ENCODE data around the gene NEAT1. TPM values are rescaled to one million over a fixed set of nuclear protein-coding genes. Genes with fewer than 3 reads are reported as not detected.
A peak's percentile ranks its signal among the peaks of the same experiment; 100 is the strongest.

Gene NEAT1
- total and polyA plus RNA-seq, 11 donors = 17.0 to 760 (median 507) TPM

DNA sequence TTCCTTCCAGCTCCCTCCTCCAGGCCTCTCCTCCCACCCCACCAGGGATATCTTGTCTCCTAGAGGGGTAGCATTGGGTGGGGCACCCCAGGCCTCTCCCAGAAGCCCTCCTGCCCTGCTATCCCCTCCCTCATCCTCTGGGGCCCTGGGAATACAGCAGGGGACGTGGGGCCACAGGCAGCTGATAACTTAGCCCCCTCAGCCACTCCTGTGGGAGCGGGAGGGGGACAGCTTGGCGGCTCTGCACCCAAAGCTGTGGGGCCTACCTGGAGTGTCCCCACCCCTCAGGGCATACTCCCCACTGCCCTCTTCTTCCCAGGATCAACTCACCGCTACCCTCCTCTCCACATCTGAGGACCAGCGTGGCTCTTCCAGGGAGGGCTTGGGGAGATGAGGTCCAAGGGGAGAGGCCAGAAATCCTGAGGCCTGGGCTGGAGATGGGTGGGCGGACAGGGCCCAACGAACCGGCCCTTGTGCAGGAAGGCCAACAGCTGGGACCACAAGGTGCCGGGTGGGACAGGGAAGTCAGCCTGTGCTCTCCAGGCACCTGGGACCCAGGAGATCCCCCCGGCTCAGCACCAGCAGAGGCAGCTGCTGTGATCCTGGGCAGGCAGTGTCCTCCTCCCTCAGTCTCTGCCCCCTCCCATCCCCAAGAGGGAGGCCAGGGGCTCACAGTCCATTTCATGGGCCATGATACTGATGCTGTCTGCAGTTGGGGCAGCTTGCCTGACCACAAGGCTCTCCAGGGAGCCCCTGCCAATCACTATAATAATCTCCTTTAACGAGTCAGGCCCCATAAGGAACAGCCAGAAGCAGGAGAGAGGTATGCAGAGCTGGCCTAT lies 23.2 kb downstream of the NEAT1 start:
- H3K36me3 ChIP-seq = peaks cover 10 to 63% (median 55%) of the 10 kb centered on the region in 9 donors
- peak overlapping the region in 11 of 12 donors; percentile 18 to 80 (median 62) for H3K27ac ChIP-seq
- H3K4me3 ChIP-seq = no peak overlapping the region
- intact Hi-C loops (cut with DNase I) = no loop called here
- H3K9me3 ChIP-seq = no peaks in the 10 kb centered on the region
- ATAC-seq (peak; percentile 1 to 13 (median 6)), DNase-seq (no peak)
- TF ChIP-seq POLR2A (IDR thresholded peaks at IDR 0.05) = peak in 1 of 2 donors; percentile 12
- TF ChIP-seq, protein P1, sequence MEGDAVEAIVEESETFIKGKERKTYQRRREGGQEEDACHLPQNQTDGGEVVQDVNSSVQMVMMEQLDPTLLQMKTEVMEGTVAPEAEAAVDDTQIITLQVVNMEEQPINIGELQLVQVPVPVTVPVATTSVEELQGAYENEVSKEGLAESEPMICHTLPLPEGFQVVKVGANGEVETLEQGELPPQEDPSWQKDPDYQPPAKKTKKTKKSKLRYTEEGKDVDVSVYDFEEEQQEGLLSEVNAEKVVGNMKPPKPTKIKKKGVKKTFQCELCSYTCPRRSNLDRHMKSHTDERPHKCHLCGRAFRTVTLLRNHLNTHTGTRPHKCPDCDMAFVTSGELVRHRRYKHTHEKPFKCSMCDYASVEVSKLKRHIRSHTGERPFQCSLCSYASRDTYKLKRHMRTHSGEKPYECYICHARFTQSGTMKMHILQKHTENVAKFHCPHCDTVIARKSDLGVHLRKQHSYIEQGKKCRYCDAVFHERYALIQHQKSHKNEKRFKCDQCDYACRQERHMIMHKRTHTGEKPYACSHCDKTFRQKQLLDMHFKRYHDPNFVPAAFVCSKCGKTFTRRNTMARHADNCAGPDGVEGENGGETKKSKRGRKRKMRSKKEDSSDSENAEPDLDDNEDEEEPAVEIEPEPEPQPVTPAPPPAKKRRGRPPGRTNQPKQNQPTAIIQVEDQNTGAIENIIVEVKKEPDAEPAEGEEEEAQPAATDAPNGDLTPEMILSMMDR (IDR thresholded peaks at IDR 0.05) = no peak
- H3K4me1 ChIP-seq = peaks cover 0 to 52% (median 31%) of the 10 kb centered on the region in 12 donors
- WGBS, 4 donors = 43 to 66% (median 63%) methylated on average over 9 to 11 of the region's 11 CpGs
- no peaks in the 10 kb centered on the region for H3K27me3 ChIP-seq

DNA sequence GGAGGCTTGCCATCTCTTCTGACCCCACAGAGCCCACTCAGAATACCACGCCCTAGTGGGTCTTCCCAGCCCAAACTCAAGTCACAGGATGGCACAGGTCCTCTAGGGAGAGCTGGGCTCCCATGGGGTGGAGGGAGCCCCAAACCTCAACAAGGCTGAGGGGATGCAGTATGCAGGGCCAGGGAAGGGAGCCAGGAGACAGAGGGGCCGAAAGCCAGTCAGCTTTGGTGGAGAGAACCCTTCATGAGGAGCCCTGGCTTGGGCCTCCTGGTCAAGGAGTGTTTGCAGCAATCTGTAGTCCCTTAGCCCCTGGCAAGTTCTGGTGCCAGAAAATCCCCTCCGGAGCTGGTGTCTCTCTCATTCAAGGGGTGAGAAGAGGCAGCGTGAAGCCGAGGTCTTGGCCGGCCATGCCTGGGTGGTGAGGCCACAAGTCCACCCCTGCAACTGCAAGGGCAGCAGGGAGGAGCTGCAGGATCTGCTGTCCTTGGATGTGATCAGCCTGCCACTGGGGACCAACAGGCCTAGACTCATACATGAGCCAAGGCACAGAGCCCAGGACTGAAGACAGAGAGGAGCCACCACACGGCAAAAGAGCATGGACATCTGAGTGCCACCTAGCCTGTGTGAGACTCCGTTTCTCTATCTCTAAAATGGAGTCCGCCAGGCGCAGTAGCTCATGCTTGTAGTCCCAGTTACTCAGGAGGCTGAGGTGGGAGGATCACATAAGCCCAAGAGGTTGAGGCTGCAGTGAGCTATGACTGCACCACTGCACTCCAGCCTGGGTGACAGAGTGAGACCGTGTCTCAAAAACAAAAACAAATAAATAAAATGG lies 24.1 kb downstream of the NEAT1 start:
- no peaks in the 10 kb centered on the region for H3K27me3 ChIP-seq

DNA sequence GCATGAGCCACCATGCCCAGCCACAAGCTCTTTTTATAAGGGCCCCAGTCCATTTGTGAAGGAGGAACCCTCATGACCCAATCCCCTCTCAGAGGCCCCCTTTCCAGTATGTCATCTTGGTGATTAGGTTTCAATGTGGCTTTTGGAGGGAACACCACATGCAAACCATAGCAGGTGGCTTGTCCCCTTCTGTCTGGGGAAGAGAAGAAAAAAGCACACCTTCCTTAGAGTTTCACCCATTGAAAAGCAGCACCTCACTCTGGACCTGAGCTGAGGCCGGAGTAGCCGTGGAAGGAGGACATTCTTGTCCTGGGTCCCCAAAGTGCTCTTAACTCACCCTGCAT lies 25.4 kb downstream of the NEAT1 start:
- 40 to 79% (median 58%) methylated on average over 1 to 2 of the region's 2 CpGs for WGBS, 4 donors
- H3K9me3 ChIP-seq = no peaks in the 10 kb centered on the region
- no peaks in the 10 kb centered on the region for H3K27me3 ChIP-seq
- intact Hi-C loops (cut with DNase I) = no loop called here
- H3K4me1 ChIP-seq = peaks cover 0 to 34% (median 13%) of the 10 kb centered on the region in 12 donors
- ATAC-seq (no peak), DNase-seq (no peak)
- H3K4me3 ChIP-seq = no peak overlapping the region
- H3K36me3 ChIP-seq = peaks cover 10 to 41% (median 33%) of the 10 kb centered on the region in 9 donors
- peak overlapping the region in 10 of 12 donors; percentile 21 to 80 (median 62) for H3K27ac ChIP-seq
- no peak for TF ChIP-seq POLR2A (IDR thresholded peaks at IDR 0.05)
- TF ChIP-seq, protein P1 (IDR thresholded peaks at IDR 0.05) = no peak

More for the DNA sequence above, 24.1 kb downstream of the NEAT1 start:
- WGBS, 4 donors = 50 to 68% (median 59%) methylated on average over 7 to 11 of the region's 11 CpGs
- Histone ChIP-seq H3K4me3 (no peak overlapping the region), H3K9me3 (no peaks in the 10 kb centered on the region), H3K27ac (peak overlapping the region in 11 of 12 donors; percentile 18 to 80 (median 62)), H3K4me1 (peaks cover 0 to 44% (median 25%) of the 10 kb centered on the region in 12 donors), H3K36me3 (peaks cover 10 to 55% (median 47%) of the 10 kb centered on the region in 9 donors)
- TF ChIP-seq POLR2A (IDR thresholded peaks at IDR 0.05) = no peak
- TF ChIP-seq, protein P1 (IDR thresholded peaks at IDR 0.05) = no peak
- DNase-seq (peak in 2 of 5 donors; percentile 63 to 78), ATAC-seq (peak; percentile 5 to 14 (median 7))
- intact Hi-C loops (cut with DNase I) = no loop called here
